A673 (cell line): ENCODE results near the gene UBE2Q1. TPM values are rescaled to one million over a fixed set of nuclear protein-coding genes. Genes with fewer than 3 reads are reported as not detected.
A peak's percentile ranks its signal among the peaks of the same experiment; 100 is the strongest.

ENCODE experiments used
- BruUV-seq: library from RNA; stranded (reverse); fragments of 400-500 nt; replicated peaks from 2 replicates; lab custom pipeline; 2021; lab: Mats Ljungman, UMichigan
- CTCF ChIA-PET: fragments of 300-600 bp; sonication (Branson Sonifier 250); formaldehyde crosslinking; loops from one replicate; lab custom pipeline; 2022; ENCODE audit warnings: antibody characterized with exemption; lab: Charles Lee
- POLR2A ChIA-PET: fragments of 300-600 bp; sonication (Branson Sonifier 250); formaldehyde crosslinking; loops from one replicate; lab custom pipeline; 2022; ENCODE audit warnings: antibody characterized with exemption; ENCODE audit not compliant: low non-redundant PET; lab: Charles Lee
- DNase-seq: peaks from one replicate; pipeline ENCODE4 v3.0.0-alpha.2; 2015; ENCODE audit warnings: low spot score
- H3K27ac ChIP-seq: fragments of 200-600 bp; sonication (generic); 2 replicates; pipeline ENCODE4 v1.5.1; 2016; ENCODE audit warnings: mixed run types, low read depth, mild to moderate bottlenecking, mixed read lengths, antibody characterized with exemption, low read length; ENCODE audit not compliant: poor library complexity, severe bottlenecking
- H3K27me3 ChIP-seq: fragments of 200-600 bp; sonication (generic); replicated peaks from 2 replicates; pipeline ENCODE4 v1.6.1; 2017; ENCODE audit warnings: mixed run types, low read depth, mild to moderate bottlenecking, mixed read lengths, antibody characterized with exemption, low read length; ENCODE audit not compliant: insufficient read depth, poor library complexity
- H3K36me3 ChIP-seq: fragments of 200-600 bp; sonication (generic); 2 replicates; pipeline ENCODE4 v1.6.1; 2016; ENCODE audit warnings: mixed run types, mild to moderate bottlenecking, mixed read lengths, antibody characterized with exemption, low read length; ENCODE audit not compliant: insufficient read depth, poor library complexity, severe bottlenecking
- H3K4me1 ChIP-seq: fragments of 200-600 bp; sonication (generic); 2 replicates; pipeline ENCODE4 v1.6.1; 2017; ENCODE audit warnings: mixed run types, mild to moderate bottlenecking, mixed read lengths, antibody characterized with exemption, low read length; ENCODE audit not compliant: insufficient read depth, poor library complexity, severe bottlenecking
- H3K4me3 ChIP-seq: fragments of 200-600 bp; sonication (generic); 2 replicates; pipeline ENCODE4 v1.5.1; 2016; ENCODE audit warnings: low read depth, mixed run types, mild to moderate bottlenecking, mixed read lengths, low read length; ENCODE audit not compliant: poor library complexity, severe bottlenecking
- H3K9me3 ChIP-seq: fragments of 200-600 bp; sonication (generic); 2 replicates; pipeline ENCODE4 v1.6.1; 2016; ENCODE audit warnings: mixed run types, low read depth, mild to moderate bottlenecking, mixed read lengths, antibody characterized with exemption, low read length; ENCODE audit not compliant: poor library complexity, severe bottlenecking
- CTCF ChIP-seq: fragments of 300-800, 200-600 bp; sonication (generic); conservative IDR thresholded peaks from 2 replicates; pipeline ENCODE4 v1.5.1; 2017; ENCODE audit warnings: low read depth, mild to moderate bottlenecking, antibody characterized with exemption, low read length, moderate library complexity, mixed read lengths
- EZH2 ChIP-seq: fragments of 200-600 bp; sonication (generic); IDR thresholded peaks from 2 replicates; pipeline ENCODE4 v1.6.1; 2017; ENCODE audit warnings: borderline replicate concordance, low read depth, mild to moderate bottlenecking, mixed read lengths, antibody characterized with exemption, low read length; ENCODE audit not compliant: poor library complexity, severe bottlenecking
- intact Hi-C: fragments of 100-400 bp; cut with micrococcal nuclease; formaldehyde crosslinking; loops from one replicate; pipeline ENCODE4 v1.10.0; 2022; ENCODE audit not compliant: unreplicated experiment
- total RNA-seq: library from RNA; stranded (reverse); gene quantifications from 2 replicates; pipeline ENCODE4 v1.2.3, GENCODE V29; 2021

The UBE2Q1 gene
- total RNA-seq, 1 experiment from 2014 or later: 84.5 TPM

GRCh38 chr1:154501423-154502065, 56.9 kb downstream of the UBE2Q1 start:
- H3K27ac ChIP-seq: no peak overlapping the region
- ChIA-PET CTCF (no interaction called here), POLR2A (no interaction called here)
- H3K36me3 ChIP-seq: no peaks in the 10 kb centered on the region
- intact Hi-C loops: no loop called here
- H3K27me3 ChIP-seq: peaks cover 87% of the 10 kb centered on the region
- H3K4me3 ChIP-seq: peak overlapping the region; percentile 16
- DNase-seq: no peak
- no peak for TF ChIP-seq CTCF
- peak; percentile 98 for TF ChIP-seq EZH2
- no TSS peak for BruUV-seq
- H3K9me3 ChIP-seq: no peaks in the 10 kb centered on the region
- H3K4me1 ChIP-seq: peaks cover 6% of the 10 kb centered on the region

DNA sequence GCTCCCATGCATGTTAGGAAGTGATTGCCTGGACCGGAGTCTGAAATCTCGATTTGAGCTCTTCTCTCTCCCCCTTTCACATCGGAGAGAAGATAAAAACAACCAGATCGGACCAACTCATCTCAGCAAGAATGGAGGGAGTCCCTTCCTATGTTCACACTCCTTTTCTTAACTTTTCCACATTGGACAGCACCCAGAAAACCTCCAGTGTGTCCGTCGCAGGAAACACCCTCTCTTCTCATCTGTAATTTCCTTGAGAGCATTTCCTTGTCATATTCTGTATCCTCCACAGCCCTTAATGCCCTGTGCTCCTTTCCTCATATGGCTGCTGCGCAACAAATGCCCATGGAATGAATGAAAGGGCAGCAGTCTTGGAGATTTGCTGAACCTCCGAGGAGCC, 57.9 kb downstream of the UBE2Q1 start:
- POLR2A ChIA-PET: no interaction called here
- peaks cover 92% of the 10 kb centered on the region for H3K27me3 ChIP-seq
- TF ChIP-seq CTCF (no peak), EZH2 (no peak)

GRCh38 chr1:154499446-154499845, 59.0 kb downstream of the UBE2Q1 start:
- Histone ChIP-seq H3K36me3 (no peaks in the 10 kb centered on the region), H3K27ac (no peak overlapping the region), H3K27me3 (peaks cover 83% of the 10 kb centered on the region), H3K4me3 (no peak overlapping the region), H3K4me1 (peaks cover 6% of the 10 kb centered on the region), H3K9me3 (no peaks in the 10 kb centered on the region)
- intact Hi-C loops: no loop called here
- ChIA-PET CTCF (no interaction called here), POLR2A (no interaction called here)
- no peak for DNase-seq
- TF ChIP-seq EZH2 (no peak), CTCF (no peak)
- no TSS peak for BruUV-seq

More for the DNA sequence above, 57.9 kb downstream of the UBE2Q1 start:
- Histone ChIP-seq H3K4me1 (peaks cover 6% of the 10 kb centered on the region), H3K36me3 (no peaks in the 10 kb centered on the region), H3K4me3 (no peak overlapping the region), H3K9me3 (no peaks in the 10 kb centered on the region), H3K27ac (no peak overlapping the region)
- CTCF ChIA-PET: no interaction called here
- intact Hi-C loops: no loop called here
- DNase-seq: no peak
- BruUV-seq: no TSS peak

Other genes starting within 250 kb of the UBE2Q1 start
- gene AQP10, start 237.6 kb downstream of the UBE2Q1 start, total RNA-seq: not detected in 2 replicates
- gene ATP8B2, start 233.1 kb downstream of the UBE2Q1 start, total RNA-seq: 29.1 and 32.4 TPM in 2 replicates
- 1.6 and 1.9 TPM in 2 replicates for gene IL6R, start 153.3 kb downstream of the UBE2Q1 start, total RNA-seq
- gene TDRD10, start 56.4 kb downstream of the UBE2Q1 start, total RNA-seq: not detected in 2 replicates
- 0.04 TPM in 1 of 2 replicates, not detected in the other for gene SHE, start 56.2 kb downstream of the UBE2Q1 start, total RNA-seq
- gene CHRNB2, start 9.1 kb upstream of the UBE2Q1 start, total RNA-seq: 3.2 and 3.5 TPM in 2 replicates
- gene ADAR, start 49.5 kb upstream of the UBE2Q1 start, total RNA-seq: 165 and 171 TPM in 2 replicates